Activated naive CD4-positive, alpha-beta T cell treated with anti-CD3 and anti-CD28 coated beads, Interleukin-2, amount 50 U/mL, for 24 hours (primary cell): Measurements from ENCODE around the gene SLC9A3.
"Not testable (repeated sequence)": the region's sequence is repeated elsewhere in the genome, so short reads cannot be mapped to it uniquely, and the experiment has no call there.

Experiments used
- H3K27ac Mint-ChIP-seq: one replicate; pipeline ENCODE4 v1.8.0; 2021; ENCODE audit warnings: mild to moderate bottlenecking, mixed read lengths
- H3K27me3 Mint-ChIP-seq: one replicate; pipeline ENCODE4 v1.8.0; 2021; ENCODE audit warnings: mixed read lengths
- H3K36me3 Mint-ChIP-seq: one replicate; pipeline ENCODE4 v1.8.0; 2021; ENCODE audit warnings: mixed read lengths
- H3K4me1 Mint-ChIP-seq: one replicate; pipeline ENCODE4 v1.8.0; 2021; ENCODE audit warnings: mixed read lengths
- H3K4me3 Mint-ChIP-seq: one replicate; pipeline ENCODE4 v1.8.0; 2021; ENCODE audit warnings: mild to moderate bottlenecking, mixed read lengths
- H3K9me3 Mint-ChIP-seq: one replicate; pipeline ENCODE4 v1.8.0; 2021; ENCODE audit warnings: mixed read lengths

The SLC9A3 gene

GRCh38 chr5:513216-514100 is 10.8 kb downstream of the SLC9A3 start:
- no peak overlapping the region for H3K27ac Mint-ChIP-seq
- no peaks in the 10 kb centered on the region for H3K36me3 Mint-ChIP-seq
- no peaks in the 10 kb centered on the region for H3K4me1 Mint-ChIP-seq
- peaks cover 9% of the 10 kb centered on the region for H3K27me3 Mint-ChIP-seq
- no peak overlapping the region for H3K4me3 Mint-ChIP-seq
- no peaks in the 10 kb centered on the region for H3K9me3 Mint-ChIP-seq

- Mint-ChIP-seq H3K4me3 (no peak overlapping the region), H3K36me3 (no peaks in the 10 kb centered on the region), H3K9me3 (no peaks in the 10 kb centered on the region), H3K27ac (no peak overlapping the region), H3K4me1 (no peaks in the 10 kb centered on the region), H3K27me3 (peaks cover 3% of the 10 kb centered on the region)
Measured at GRCh38 chr5:511476-511875, 12.8 kb downstream of the SLC9A3 start.

- no peaks in the 10 kb centered on the region for H3K4me1 Mint-ChIP-seq
- H3K9me3 Mint-ChIP-seq: no peaks in the 10 kb centered on the region
- H3K4me3 Mint-ChIP-seq: no peak overlapping the region
- H3K27ac Mint-ChIP-seq: no peak overlapping the region
- peaks cover 1% of the 10 kb centered on the region for H3K27me3 Mint-ChIP-seq
- H3K36me3 Mint-ChIP-seq: no peaks in the 10 kb centered on the region
Measured at GRCh38 chr5:510521-510920, 13.7 kb downstream of the SLC9A3 start.

GRCh38 chr5:509611-510185 is 14.6 kb downstream of the SLC9A3 start:
- no peaks in the 10 kb centered on the region for H3K9me3 Mint-ChIP-seq
- no peaks in the 10 kb centered on the region for H3K4me1 Mint-ChIP-seq
- H3K27me3 Mint-ChIP-seq: no peaks in the 10 kb centered on the region
- H3K36me3 Mint-ChIP-seq: no peaks in the 10 kb centered on the region
- no peak overlapping the region for H3K27ac Mint-ChIP-seq
- no peak overlapping the region for H3K4me3 Mint-ChIP-seq

DNA sequence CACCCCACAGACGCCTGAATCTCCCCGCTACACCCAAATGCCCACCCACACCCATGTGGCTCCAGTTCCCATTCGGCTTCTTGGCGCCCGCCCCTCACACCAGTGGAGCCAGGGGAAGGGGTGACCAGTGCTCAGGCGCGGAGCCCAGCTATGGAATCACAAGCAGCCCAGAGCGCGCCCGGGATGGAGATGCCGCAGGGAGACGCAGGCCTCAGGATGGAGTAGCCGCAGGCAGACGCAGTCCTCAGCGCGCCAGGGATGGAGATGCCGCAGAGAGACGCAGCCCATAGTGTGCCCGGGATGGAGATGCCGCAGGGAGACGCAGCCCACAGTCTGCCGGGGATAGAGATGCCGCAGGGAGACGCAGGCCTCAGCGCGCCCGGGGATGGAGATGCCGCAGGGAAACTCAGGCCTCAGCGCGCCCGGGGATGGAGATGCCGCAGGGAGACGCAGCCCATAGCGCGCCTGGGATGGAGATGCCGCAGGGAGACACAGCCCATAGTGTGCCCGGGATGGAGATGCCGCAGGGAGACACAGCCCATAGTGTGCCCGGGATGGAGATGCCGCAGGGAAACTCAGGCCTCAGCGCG is 16.2 kb downstream of the SLC9A3 start:
- H3K36me3 Mint-ChIP-seq, H3K27me3 Mint-ChIP-seq, H3K4me1 Mint-ChIP-seq, H3K4me3 Mint-ChIP-seq, H3K9me3 Mint-ChIP-seq, H3K27ac Mint-ChIP-seq: not testable (repeated sequence)

GRCh38 chr5:505951-506525 is 18.2 kb downstream of the SLC9A3 start:
- Mint-ChIP-seq H3K27ac (no peak overlapping the region), H3K4me1 (no peaks in the 10 kb centered on the region), H3K27me3 (peaks cover 5% of the 10 kb centered on the region), H3K36me3 (no peaks in the 10 kb centered on the region), H3K9me3 (no peaks in the 10 kb centered on the region), H3K4me3 (no peak overlapping the region)

GRCh38 chr5:504326-505154 is 19.7 kb downstream of the SLC9A3 start:
- Mint-ChIP-seq H3K36me3 (no peaks in the 10 kb centered on the region), H3K27me3 (peaks cover 5% of the 10 kb centered on the region), H3K4me3 (no peak overlapping the region), H3K4me1 (no peaks in the 10 kb centered on the region), H3K27ac (no peak overlapping the region), H3K9me3 (no peaks in the 10 kb centered on the region)

GRCh38 chr5:502325-503079 is 21.7 kb downstream of the SLC9A3 start:
- Mint-ChIP-seq H3K27me3 (peaks cover 7% of the 10 kb centered on the region), H3K9me3 (no peaks in the 10 kb centered on the region), H3K4me3 (no peak overlapping the region), H3K4me1 (no peaks in the 10 kb centered on the region), H3K27ac (no peak overlapping the region), H3K36me3 (no peaks in the 10 kb centered on the region)

GRCh38 chr5:501831-502184 is 22.4 kb downstream of the SLC9A3 start:
- Mint-ChIP-seq H3K9me3 (no peaks in the 10 kb centered on the region), H3K4me1 (no peaks in the 10 kb centered on the region), H3K4me3 (no peak overlapping the region), H3K27ac (no peak overlapping the region), H3K36me3 (no peaks in the 10 kb centered on the region), H3K27me3 (peaks cover 7% of the 10 kb centered on the region)

- H3K9me3 Mint-ChIP-seq: no peaks in the 10 kb centered on the region
- H3K36me3 Mint-ChIP-seq: no peaks in the 10 kb centered on the region
- H3K4me1 Mint-ChIP-seq: no peaks in the 10 kb centered on the region
- peak overlapping the region; percentile 26 for H3K4me3 Mint-ChIP-seq
- no peak overlapping the region for H3K27ac Mint-ChIP-seq
- peaks cover 7% of the 10 kb centered on the region for H3K27me3 Mint-ChIP-seq
Measured at GRCh38 chr5:501105-501830, 23.0 kb downstream of the SLC9A3 start.

- Mint-ChIP-seq H3K27me3 (peaks cover 7% of the 10 kb centered on the region), H3K27ac (no peak overlapping the region), H3K4me1 (no peaks in the 10 kb centered on the region), H3K36me3 (no peaks in the 10 kb centered on the region), H3K9me3 (no peaks in the 10 kb centered on the region), H3K4me3 (no peak overlapping the region)
Measured at GRCh38 chr5:500491-500890, 23.8 kb downstream of the SLC9A3 start.

- Mint-ChIP-seq H3K9me3 (no peaks in the 10 kb centered on the region), H3K4me3 (no peak overlapping the region), H3K27ac (no peak overlapping the region), H3K27me3 (peaks cover 7% of the 10 kb centered on the region), H3K4me1 (no peaks in the 10 kb centered on the region), H3K36me3 (no peaks in the 10 kb centered on the region)
Measured at GRCh38 chr5:499233-500209, 24.7 kb downstream of the SLC9A3 start.

GRCh38 chr5:497871-498509 is 26.3 kb downstream of the SLC9A3 start:
- H3K9me3 Mint-ChIP-seq: no peaks in the 10 kb centered on the region
- H3K27ac Mint-ChIP-seq: no peak overlapping the region
- H3K36me3 Mint-ChIP-seq: no peaks in the 10 kb centered on the region

More at GRCh38 chr5:497871-498509, 26.3 kb downstream of the SLC9A3 start:
- Mint-ChIP-seq H3K27me3 (peaks cover 6% of the 10 kb centered on the region), H3K4me1 (no peaks in the 10 kb centered on the region), H3K4me3 (no peak overlapping the region)
